Frontal cortex (tissue), 4 donors: ENCODE results near the gene RFTN1. TPM values are rescaled to one million over a fixed set of nuclear protein-coding genes. Genes with fewer than 3 reads are reported as not detected.

Source experiments
- DNase-seq, 2 donors: peaks; one replicate each; pipeline ENCODE4 v3.0.0; 2012; ENCODE audit warnings: low spot score in 2 of 2
- FAIRE-seq: peaks from 2 replicates; lab custom pipeline; 2012; peaks lifted over from hg19 to GRCh38; lab: Jason Lieb, UNC
- total RNA-seq: library from RNA; depleted of rRNA; stranded (reverse); fragments of >200 nt; gene quantifications from one replicate; pipeline ENCODE4 v1.2.3, GENCODE V29; 2014
- donor health status: control.
- donor health status: control.
- donor health status: control.

RFTN1 gene
- total RNA-seq, 1 donor from 2014 or later, result 11.0 TPM

DNA sequence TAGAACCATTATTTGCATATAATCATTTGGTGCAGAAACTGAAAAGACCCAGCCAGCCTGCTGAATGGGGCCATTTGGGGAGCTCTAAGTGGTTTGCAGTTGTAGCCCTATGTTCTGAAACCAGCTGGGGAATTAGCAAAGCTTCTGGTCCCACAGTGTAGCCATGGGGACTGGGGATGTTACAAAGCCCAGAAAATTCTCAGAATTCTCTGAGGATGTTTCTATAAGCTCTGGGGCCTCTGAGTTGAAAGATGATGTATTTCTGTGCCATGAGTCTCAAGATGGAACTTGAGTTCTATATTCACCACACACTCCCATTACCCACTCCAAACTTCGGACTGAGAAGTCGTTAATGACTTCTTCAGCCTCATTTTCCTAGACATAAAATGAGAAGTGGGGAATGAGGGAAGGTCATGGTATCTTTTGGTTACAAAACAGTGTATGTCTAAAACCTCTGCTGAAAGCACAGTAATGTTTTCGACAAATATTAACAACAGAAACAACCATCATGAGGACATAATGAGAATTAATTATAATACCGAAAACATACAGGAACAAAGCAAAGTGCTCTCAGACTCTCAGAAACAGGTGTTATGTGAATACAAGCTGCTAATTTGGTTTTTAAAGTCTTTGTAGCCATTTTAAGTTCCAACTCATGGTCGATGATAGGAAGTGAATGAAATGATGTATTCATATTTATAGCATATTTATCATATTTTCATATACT, 89.4 kb downstream of the RFTN1 start:
- DNase-seq (no peak), FAIRE-seq (no peak)

DNA sequence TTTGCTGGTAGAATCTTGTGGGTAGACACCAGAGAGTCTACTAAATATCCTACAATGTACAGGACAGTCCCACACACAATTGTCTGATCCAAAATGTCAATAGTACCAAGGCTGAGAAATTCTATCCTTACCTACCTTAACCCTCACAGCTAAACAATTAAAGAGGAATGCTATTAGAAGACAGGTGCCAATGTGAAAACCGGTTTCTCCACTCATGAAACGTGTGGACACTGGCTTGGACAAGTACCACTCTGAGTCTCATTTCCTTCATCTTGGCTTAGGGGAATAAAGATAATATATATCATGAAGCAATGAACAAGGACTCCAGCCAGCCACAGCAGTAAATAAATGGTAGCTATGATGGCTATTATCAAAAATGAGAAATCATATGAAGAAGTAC, 90.2 kb downstream of the RFTN1 start:
- no peak for DNase-seq
- FAIRE-seq, result no peak

DNA sequence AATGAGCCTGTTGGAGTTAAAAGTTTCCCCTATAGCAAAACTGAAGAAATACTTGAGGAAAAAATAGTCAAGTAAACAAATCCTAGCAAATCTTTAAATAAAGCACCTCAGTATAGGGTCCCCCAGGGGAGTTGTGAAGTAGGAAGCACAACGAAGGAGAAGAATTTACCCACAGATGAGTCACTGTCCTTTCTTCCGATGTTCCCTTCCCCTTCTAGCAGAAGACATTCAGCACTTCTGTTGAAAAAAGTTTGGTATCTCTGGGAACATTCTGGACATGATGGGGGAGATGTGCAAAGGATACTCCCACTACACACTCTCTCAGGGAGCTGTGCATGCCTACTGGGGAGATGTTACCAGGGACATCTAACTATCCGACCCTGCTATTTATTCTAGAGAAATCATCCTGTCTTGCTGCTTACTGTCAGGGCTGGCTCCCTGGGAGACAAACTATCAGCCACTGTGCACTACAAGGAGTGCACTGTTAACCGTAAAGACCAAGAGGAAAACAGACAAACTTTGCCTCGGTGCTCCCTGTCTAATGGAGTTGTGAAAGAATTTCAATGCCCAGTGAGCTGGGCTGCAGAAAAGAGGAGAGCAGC, 93.8 kb downstream of the RFTN1 start:
- FAIRE-seq (no peak), DNase-seq (no peak)

DNA sequence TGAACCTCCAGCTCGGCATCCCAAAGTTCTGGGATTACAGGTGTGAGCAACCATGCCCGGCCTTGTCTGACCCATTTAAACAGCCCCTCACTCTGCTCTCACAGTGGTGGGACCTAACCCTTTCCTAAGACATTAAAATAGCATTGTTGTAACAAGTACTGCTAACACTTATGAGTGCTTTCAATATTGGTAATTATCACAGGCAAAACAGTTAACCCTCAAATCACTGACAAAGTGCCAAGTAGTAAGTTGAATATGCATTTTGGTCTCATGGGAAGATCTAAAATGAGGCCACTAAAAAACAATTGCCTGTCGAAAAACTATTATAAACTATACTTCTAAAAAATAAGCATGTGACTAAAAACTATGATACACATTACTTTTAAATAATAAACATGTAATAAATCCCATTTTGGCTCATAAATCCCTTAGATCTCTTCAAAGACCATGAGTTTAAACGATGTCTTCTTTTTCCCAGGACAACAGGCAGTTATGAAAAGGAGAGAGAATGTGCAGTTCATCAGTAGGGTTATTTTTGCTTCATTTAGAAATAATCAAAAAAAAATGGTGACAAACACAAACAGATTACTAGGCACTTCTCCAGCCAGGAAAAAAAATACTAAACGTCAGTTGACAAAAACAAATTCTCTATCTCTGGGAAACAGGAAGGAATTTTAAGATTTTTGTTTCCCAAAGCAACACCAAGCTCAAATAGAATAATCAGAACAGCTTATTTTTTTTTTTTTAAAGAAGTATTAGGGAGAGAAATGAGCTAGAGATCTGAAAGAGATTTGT, 95.4 kb downstream of the RFTN1 start:
- no peak for FAIRE-seq
- no peak for DNase-seq

DNA sequence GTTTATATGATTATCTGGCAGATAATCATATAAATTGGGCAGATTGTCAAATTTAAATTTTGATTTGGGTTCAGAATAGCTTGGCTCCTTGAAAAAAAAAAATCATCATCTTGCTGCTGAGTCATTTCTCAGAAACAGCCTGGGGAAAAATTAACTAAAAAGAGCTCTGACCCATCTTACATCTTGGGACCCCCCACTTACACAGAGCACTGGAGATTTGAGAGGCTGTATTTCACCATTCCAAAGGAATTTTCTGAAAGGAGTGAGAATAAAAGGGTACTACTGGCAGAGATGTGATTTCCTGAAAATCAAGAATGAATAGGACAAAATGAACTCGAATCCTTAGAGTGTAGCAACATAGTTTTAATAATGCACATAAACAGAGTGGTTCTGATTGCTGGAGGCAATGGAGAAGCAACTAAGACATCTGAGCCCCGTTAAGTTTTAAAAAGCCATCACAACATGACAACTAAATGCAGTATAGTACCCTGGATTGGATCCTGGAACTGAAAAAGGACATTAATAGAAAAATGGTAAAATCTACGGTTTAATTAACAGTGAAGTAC, 97.5 kb downstream of the RFTN1 start:
- DNase-seq, result no peak
- no peak for FAIRE-seq

DNA sequence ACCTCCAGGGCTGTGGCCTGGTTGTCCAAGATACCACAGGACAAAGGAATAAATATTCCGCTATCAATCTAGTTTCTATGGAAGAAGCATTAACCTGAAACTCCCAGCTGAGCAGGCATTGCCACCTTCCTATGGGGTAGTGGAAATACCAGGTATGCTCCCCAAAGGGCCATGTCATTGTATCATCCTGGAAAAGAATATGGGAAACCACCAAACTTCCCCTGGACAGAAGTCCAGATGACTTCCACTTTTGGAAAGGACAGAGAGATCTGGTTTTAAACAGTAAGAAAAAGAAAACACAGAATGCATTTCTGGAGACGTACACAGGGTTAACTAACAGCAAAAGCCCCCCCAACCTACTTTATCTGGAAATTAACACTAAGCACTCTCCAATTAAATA, 100.2 kb downstream of the RFTN1 start:
- DNase-seq (no peak), FAIRE-seq (no peak)

DNA sequence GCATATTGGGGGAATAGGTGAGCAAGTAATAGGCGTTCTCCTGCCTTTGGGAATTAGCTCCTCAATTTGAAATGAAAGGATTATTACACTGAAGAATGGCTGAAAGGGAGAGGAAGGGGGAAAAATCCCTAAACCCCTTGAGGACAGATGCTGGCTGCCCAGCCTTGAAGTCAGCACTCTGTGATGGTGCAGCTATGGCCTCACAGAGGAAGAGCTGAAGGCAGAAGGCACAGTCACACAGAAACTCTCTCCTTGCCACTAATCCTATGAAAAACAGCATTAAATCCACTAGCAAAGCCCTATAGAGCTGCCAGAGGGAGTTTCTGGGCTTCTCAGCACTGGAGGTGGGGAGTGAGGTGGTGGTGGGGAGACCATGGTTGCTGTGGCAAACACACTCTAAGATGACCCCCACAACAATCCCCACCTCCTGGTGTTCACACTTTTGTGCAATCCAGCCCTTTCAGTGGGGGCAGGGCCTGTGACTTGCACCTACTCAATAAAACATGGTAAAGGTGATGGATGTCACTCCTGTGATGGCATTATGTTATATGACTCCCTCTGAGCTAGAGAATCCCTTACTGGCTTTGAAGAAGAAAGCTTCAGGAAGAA, 101.2 kb downstream of the RFTN1 start:
- FAIRE-seq (no peak), DNase-seq (no peak)

DNA sequence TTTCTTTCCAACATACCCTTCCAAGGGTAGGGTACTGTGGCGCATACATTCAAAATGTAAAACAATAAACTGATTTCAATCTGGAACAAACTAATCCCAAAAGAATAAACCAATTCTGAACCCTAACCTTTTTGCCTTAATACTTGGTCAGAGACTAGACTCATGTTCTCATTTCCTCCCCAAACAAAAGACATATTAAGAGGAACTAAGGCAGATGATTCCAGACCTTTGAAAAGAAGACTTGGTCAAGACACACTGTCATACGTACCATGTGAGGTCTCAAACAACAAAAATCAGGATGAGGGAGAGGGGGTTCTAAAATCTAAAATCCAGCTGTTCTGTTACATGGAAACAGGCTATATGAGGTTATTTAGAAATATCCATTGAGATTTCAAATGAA, 102.1 kb downstream of the RFTN1 start:
- no peak for DNase-seq
- no peak for FAIRE-seq

DNA sequence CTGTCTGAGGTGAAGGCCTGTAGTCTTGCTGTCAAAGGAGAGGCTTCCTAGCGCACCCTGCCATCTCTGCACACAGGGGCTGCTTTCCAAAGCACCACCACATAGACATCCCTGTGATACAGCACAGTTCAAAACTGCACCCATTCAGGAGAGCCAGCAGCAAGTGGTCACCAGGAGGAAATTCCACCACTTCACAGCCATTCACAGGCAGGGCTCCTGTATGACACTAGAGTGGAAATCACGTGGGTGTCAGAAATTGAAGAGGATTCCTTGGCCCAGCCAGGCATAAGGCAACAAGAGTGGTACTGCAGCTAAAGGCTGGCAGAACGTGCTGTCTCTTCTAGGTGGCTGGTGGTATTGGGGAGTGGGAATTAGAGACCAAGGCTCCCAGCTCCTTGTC, 102.8 kb downstream of the RFTN1 start:
- DNase-seq (no peak), FAIRE-seq (no peak)

DNA sequence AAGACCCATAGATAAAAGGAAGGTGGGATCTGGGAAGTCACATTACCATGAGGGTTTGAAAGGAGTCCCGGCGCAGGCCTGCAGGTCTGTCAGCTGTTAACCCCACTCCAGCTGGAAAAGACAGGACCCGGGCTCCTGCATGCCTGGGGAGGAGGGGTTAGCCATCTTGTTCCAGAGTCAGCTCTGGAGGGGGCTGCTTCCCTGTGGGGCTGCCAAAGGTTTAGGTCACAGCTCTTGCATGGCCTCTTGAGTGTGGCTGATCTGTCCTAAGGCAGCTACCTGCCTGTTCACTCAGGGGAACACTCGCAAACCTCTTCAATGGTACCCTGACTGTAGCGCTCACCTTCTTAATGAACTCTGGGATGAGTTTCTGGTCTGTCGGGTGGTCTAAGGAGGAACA, 104.5 kb downstream of the RFTN1 start:
- no peak for DNase-seq
- FAIRE-seq, result no peak

DNA sequence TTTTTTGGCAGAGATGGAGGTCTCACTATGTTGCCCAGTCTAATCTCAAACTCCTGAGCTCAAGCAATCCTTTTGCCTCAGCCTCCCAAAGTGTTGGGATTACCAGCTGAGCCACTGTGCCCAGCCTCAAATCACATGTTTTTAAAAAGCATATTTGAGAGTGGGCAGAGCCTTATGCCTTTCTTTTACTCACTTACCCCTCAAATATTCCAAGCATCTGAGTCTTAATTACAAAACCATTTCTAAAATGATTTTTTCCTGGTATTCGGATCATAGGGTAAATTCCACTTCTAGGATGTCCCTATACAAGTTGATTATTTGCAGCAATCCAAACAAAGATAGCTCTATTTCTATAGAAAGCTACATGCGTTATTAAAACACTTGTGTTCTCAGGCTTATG, 106.1 kb downstream of the RFTN1 start:
- DNase-seq (no peak), FAIRE-seq (no peak)

DNA sequence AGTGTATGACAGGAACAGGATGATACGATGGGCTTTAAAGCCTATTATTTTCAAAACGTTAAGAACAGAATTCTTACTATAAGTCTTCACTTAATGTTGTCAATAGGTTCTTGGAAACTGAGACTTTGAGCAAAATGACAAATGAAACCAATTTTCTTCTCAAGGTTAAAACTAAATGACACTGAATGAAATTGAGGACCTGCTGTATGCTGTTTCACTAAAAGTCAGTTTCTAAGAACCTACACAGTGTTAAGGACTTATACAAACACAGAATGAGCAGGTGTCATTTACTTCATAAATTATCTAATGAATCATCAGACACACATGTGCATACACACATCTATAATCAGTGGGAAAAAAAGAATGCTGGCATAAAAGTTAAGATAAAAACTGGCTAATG, 106.9 kb downstream of the RFTN1 start:
- no peak for FAIRE-seq
- DNase-seq, result no peak

DNA sequence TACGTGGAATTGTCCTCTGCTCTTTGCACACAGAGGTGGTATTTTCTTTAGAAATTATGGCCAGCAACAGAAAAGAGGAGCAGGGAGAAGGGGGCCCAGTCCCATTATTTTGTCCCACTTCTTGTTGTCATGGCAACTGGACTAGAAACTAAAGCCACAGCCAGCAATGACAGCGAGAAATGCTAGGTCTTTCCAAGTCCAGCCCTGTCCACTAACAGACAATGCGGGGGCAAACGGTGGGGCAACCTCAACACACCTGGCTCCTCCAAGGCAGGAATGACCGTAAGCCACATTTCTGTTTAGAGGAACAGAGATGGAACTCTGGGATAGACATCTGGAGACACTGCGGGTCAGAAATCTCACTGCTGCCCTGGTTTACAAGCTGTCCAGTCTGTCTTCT, 107.3 kb downstream of the RFTN1 start:
- DNase-seq (no peak), FAIRE-seq (no peak)

DNA sequence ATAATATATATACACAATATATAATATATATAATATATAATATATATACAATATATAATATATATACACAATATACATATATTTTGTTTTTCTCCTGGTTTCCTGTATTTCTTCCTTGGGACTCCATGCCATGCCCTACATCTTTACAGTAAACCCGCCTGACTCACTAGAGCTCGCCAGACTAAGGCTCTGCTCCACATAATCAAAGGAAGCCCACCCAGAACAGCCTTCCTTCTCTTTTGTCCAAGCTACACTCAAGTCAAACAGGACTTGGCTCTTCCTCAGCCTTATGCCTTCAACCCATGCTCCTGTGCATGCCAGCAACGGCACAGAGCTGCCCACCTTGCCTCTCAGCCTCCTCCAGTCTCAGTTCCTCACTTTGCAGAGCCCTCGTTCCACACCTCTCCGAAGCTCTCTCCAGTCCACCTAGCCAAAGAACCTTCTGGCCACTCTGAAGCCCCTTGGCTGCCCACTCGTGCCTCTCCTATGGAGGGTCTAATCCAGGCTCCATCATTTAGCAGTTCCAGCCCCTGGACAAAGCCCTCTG, 109.1 kb downstream of the RFTN1 start:
- DNase-seq (no peak), FAIRE-seq (no peak)

DNA sequence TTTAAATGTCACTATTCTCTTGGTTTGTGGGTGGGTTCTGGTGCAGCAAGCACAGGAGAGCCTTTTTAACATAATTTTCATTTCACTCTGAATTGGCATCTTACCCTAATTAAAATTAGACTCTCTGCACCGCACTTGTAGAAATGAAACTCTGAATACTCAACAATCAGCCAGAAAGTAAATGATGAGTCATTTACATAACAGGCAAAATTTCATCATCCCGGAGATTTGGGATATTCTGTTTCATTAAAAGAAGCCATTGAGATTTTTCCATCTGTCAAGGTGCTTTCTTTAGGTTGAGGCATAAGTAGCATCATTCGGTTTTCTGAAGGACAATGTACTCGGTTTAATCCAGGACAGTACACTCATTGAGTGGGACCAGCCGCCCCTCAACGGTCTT, 111.0 kb downstream of the RFTN1 start:
- DNase-seq (no peak), FAIRE-seq (no peak)

DNA sequence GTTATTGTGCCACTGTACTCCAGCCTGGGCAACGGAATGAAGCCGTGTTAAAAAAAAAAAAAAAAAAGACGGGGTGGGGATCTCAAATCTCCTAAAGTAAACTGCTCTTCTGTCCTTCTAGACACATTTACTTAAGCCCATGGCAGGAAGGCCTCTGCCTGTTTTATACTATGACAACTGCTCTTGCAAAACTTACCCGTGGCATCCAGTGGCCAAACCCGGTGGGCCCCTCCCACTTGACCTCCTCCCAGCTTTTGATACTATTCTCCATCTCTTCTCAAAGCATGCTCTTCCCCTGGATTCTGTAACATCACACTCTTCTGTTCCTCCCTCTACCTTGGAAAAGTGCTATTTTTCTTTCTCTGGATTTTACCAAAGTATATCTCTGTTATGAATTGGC, 112.2 kb downstream of the RFTN1 start:
- DNase-seq, result no peak

DNA sequence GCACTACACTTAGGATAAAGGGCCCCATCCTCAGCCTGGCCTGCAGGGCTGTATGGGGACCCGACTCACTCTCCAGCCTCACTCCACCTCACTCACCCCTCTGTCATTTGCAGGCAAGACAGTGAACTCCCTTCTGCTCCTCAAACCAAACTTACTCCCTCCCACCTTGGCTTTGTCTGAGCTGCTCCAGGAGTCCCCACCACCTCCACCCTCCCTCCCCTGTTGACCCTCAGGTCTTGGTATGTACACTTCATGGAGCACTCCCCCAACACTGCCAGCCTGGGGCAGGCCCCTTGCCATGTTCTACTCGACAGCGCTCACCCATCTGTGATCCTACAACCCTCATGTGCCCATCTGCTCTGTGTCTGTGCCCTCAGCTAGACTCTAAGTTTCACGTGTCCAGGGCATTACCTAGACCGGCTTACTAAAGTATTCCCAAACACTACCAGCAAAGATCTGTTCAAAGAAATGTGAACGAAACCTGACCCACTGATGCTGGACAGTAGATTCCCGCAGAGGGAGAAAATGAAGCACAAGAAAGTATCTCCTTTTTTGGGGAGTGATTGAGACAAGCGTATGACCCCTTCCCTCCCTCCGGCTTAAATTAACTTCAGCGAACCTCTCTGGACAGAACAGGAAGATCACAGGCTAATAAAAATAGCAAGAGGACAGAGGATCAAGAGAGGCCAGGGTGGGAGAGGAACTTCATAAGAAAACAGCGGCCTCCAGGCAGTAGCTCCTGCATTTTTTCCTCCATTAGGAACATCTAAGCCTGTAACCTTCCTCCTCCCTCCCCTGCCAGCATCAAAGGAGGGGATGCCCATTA, 113.2 kb downstream of the RFTN1 start:
- no peak for DNase-seq

More for the DNA sequence above, 112.2 kb downstream of the RFTN1 start:
- no peak for FAIRE-seq

DNA sequence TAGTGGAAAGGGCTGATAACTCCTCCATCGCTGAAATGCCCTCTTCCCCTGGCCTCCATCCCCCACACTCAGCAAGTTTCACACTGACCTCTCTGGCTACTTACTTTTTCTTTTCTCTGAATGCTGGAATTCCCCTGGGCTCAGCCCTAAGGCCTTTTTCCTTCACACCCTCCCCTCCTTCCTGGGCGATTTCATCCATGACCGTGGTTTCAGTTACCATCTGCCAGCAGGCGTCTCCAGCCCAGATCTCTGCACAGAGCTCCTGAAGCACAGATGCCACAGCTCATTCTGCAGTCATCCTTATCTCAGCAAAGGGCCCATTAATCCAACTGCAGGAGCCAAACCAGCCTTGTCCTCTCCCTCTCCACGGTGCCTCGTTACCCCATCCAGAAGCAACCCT, 114.0 kb downstream of the RFTN1 start:
- DNase-seq (no peak), FAIRE-seq (no peak)

More for the DNA sequence above, 113.2 kb downstream of the RFTN1 start:
- FAIRE-seq, result no peak

DNA sequence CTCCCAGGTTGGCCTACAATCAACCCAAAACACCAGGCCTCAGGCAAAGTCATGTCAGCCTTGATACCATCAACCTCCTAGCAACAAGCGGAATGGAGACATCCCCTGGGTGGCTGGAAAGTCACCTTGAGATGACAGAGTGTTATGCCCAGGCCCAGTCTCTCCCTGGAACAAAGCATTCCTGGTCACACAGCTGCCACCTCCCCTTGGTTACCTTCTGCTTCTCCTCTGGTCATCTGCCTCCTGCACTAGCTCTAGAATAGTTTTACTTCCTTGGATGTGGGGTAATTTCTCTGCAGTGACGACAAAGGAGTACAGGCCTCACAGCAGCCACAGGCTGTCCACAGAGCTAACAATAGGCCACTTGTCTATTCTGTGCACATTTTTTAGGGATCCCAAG, 114.9 kb downstream of the RFTN1 start:
- DNase-seq, result no peak
- FAIRE-seq, result no peak
